ENCODE measurements around the gene CPNE2.

CPNE2 gene

DNA sequence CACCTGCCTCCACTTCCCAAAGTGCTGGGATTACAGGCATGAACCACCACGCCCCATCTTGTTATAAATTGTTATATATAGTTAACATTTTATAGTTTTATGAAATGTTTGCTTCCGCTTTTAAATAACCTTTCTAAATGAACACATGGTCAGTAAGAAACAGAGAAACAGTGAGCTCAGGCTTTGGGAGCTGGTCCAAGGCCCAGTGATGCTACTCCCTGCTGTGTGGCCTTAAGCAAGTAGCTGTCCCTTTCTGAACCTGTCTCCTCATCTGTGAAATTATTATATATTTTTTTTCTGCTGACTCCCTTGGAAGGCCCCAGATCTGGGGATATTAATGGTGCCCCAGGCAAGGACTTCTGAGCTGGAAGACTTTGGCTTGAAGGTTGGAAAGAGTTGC lies 19.0 kb downstream of the CPNE2 start:
- Histone ChIP-seq H3K27ac (no peak overlapping the region), H3K4me3 (ENCODE audit: low read depth, low read length) (no peak overlapping the region), H3K9me3 (ENCODE audit: severe bottlenecking) (no peaks in the 10 kb centered on the region), H3K27me3 (ENCODE audit: insufficient read depth, low read depth, severe bottlenecking) (no peaks in the 10 kb centered on the region), H3K36me3 (no peaks in the 10 kb centered on the region)
- DNase-seq = no peak
- TF ChIP-seq CTCF (IDR thresholded peaks at IDR 0.05; ENCODE audit: low read depth, low read length) = no peak

GRCh38 chr16:57112403-57113041 lies 20.1 kb downstream of the CPNE2 start:
- H3K27me3 ChIP-seq (ENCODE audit: insufficient read depth, low read depth, severe bottlenecking) = no peaks in the 10 kb centered on the region
- no peak for DNase-seq
- no peak overlapping the region for H3K4me3 ChIP-seq (ENCODE audit: low read depth, low read length)
- no peaks in the 10 kb centered on the region for H3K9me3 ChIP-seq (ENCODE audit: severe bottlenecking)
- TF ChIP-seq CTCF (IDR thresholded peaks at IDR 0.05; ENCODE audit: low read depth, low read length) = no peak
- no peaks in the 10 kb centered on the region; the same call in 1 of the 2 replicates for H3K36me3 ChIP-seq
- no peak overlapping the region for H3K27ac ChIP-seq

- Histone ChIP-seq H3K9me3 (ENCODE audit: severe bottlenecking) (no peaks in the 10 kb centered on the region), H3K36me3 (no peaks in the 10 kb centered on the region; the same call in 1 of the 2 replicates), H3K27ac (no peak overlapping the region), H3K4me3 (ENCODE audit: low read depth, low read length) (no peak overlapping the region), H3K27me3 (ENCODE audit: insufficient read depth, low read depth, severe bottlenecking) (no peaks in the 10 kb centered on the region)
- DNase-seq = no peak
- no peak for TF ChIP-seq CTCF (IDR thresholded peaks at IDR 0.05; ENCODE audit: low read depth, low read length)
These were observed 20.7 kb downstream of the CPNE2 start for GRCh38 chr16:57113042-57113453.

DNA sequence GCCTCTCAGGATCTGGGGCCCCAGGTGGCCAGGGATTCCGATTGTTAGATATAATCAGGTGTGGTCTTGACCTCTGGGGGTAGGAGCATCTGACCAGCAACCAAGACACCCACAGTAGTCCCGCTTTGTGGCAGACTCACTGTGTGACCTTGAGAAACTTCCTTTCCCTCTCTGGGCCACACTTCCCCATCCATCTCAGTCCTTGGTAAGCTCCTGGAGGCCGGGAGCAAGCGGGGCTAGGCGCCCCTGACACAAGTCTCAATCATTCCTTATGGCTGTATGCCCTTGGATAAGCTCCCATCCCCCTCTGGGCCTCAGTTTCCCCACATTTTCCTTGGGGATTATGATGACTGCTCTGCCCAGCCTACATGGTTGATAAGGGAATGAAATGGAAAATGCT lies 21.3 kb downstream of the CPNE2 start:
- no peak overlapping the region for H3K27ac ChIP-seq
- H3K27me3 ChIP-seq (ENCODE audit: insufficient read depth, low read depth, severe bottlenecking) = no peaks in the 10 kb centered on the region
- no peaks in the 10 kb centered on the region; the same call in 1 of the 2 replicates for H3K36me3 ChIP-seq
- H3K4me3 ChIP-seq (ENCODE audit: low read depth, low read length) = no peak overlapping the region
- no peak for DNase-seq
- H3K9me3 ChIP-seq (ENCODE audit: severe bottlenecking) = no peaks in the 10 kb centered on the region
- TF ChIP-seq CTCF (IDR thresholded peaks at IDR 0.05; ENCODE audit: low read depth, low read length) = no peak

- DNase-seq = no peak
- no peaks in the 10 kb centered on the region; the same call in 1 of the 2 replicates for H3K36me3 ChIP-seq
- H3K4me3 ChIP-seq (ENCODE audit: low read depth, low read length) = no peak overlapping the region
- no peaks in the 10 kb centered on the region for H3K27me3 ChIP-seq (ENCODE audit: insufficient read depth, low read depth, severe bottlenecking)
- TF ChIP-seq CTCF (IDR thresholded peaks at IDR 0.05; ENCODE audit: low read depth, low read length) = no peak
- no peaks in the 10 kb centered on the region for H3K9me3 ChIP-seq (ENCODE audit: severe bottlenecking)
- no peak overlapping the region for H3K27ac ChIP-seq
These were observed 22.8 kb downstream of the CPNE2 start for GRCh38 chr16:57115168-57115513.
